GM12864 (cell line): ENCODE measurements around the gene ADAMTS14.

Experiments
- DNase-seq: peaks from one replicate; pipeline ENCODE4 v3.0.0-alpha.2; 2011; ENCODE audit warnings: low read depth
- H3K4me3 ChIP-seq: 2 replicates; pipeline ENCODE4 v1.5.1; 2011; ENCODE audit warnings: mild to moderate bottlenecking, low read depth, low read length, control low read depth
- TF ChIP-seq, protein P1 (sequence below): IDR thresholded peaks from 2 replicates; pipeline ENCODE4 v1.5.1; 2011; ENCODE audit warnings: low read depth, mild to moderate bottlenecking, moderate library complexity, low read length, control low read depth, inconsistent platforms; ENCODE audit errors: missing control alignments

ADAMTS14 gene

GRCh38 chr10:70669015-70669414 is 3.3 kb upstream of the ADAMTS14 start:
- H3K4me3 ChIP-seq = no peak overlapping the region
- TF ChIP-seq, protein P1, sequence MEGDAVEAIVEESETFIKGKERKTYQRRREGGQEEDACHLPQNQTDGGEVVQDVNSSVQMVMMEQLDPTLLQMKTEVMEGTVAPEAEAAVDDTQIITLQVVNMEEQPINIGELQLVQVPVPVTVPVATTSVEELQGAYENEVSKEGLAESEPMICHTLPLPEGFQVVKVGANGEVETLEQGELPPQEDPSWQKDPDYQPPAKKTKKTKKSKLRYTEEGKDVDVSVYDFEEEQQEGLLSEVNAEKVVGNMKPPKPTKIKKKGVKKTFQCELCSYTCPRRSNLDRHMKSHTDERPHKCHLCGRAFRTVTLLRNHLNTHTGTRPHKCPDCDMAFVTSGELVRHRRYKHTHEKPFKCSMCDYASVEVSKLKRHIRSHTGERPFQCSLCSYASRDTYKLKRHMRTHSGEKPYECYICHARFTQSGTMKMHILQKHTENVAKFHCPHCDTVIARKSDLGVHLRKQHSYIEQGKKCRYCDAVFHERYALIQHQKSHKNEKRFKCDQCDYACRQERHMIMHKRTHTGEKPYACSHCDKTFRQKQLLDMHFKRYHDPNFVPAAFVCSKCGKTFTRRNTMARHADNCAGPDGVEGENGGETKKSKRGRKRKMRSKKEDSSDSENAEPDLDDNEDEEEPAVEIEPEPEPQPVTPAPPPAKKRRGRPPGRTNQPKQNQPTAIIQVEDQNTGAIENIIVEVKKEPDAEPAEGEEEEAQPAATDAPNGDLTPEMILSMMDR = no peak
- no peak for DNase-seq

- TF ChIP-seq, protein P1 = no peak
- H3K4me3 ChIP-seq = no peak overlapping the region
- no peak for DNase-seq
Measured at GRCh38 chr10:70669732-70670317, 2.5 kb upstream of the ADAMTS14 start.

GRCh38 chr10:70671619-70672164 is 614 bp upstream of the ADAMTS14 start:
- no peak for DNase-seq
- TF ChIP-seq, protein P1 = no peak
- H3K4me3 ChIP-seq = no peak overlapping the region

GRCh38 chr10:70673043-70673928 is 980 bp downstream of the ADAMTS14 start:
- no peak for DNase-seq
- TF ChIP-seq, protein P1 = no peak
- no peak overlapping the region for H3K4me3 ChIP-seq

DNA sequence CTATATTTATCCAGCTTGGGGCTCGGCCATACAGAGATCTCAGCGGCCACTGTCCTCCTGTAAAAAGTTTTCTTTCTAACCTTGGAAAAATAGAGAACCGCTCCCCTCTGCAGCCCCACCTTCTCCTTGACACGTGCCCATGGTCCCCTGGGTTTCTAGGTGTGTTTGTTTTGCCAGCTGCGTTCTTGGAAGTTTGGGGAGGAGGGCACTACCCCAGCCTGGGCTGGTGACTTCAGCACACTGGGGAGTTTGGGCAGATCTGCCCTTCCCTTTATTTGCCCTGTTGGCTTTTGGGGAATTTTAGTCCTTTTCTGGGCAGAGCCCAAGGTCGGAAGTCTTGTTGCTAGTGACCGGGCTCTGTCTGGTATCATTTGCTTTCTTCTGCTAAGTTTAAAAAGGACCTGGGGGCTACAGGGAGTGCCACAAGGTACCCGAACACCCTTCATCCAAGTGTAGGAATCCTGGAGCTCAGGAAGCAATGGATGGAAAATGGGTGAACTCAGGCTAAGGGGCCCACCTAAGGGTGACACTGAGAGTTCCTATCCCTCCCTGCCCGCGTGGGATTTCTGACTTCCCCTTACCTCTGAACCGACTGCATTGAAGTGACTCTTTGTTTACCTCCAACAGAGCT is 1.7 kb downstream of the ADAMTS14 start:
- TF ChIP-seq, protein P1 = no peak
- no peak overlapping the region for H3K4me3 ChIP-seq
- no peak for DNase-seq

DNA sequence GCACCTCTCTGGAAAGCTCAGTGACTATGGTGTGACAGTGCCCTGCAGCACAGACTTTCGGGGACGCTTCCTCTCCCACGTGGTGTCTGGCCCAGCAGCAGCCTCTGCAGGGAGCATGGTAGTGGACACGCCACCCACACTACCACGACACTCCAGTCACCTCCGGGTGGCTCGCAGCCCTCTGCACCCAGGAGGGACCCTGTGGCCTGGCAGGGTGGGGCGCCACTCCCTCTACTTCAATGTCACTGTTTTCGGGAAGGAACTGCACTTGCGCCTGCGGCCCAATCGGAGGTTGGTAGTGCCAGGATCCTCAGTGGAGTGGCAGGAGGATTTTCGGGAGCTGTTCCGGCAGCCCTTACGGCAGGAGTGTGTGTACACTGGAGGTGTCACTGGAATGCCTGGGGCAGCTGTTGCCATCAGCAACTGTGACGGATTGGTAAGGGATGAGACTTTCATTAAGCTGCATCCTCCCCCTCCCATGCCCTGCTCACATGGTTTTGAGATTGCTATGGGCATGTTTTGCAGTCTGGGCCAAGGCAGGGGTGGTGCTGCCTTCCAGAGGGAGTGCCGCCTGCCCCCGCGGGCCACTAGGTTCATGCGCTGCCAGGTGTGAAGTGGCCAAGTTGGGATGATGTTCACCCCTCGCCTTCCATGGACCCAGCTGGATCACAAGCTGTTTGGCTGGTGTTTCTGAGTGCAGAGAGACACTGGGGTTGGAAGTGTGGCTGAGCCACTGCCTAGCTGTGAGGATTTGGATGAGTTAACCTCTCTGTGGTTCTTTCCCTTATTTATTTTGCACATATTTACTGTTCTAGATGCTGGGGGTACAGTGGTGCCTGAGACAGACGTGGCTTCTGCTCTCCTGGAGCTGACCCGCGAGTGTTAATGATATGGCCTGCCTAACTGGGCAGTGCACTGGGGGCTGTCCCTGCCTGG is 2.5 kb downstream of the ADAMTS14 start:
- DNase-seq = no peak
- H3K4me3 ChIP-seq = no peak overlapping the region
- TF ChIP-seq, protein P1 = no peak
